ENCODE data around the gene GRIA1. TPM values are rescaled to one million over a fixed set of nuclear protein-coding genes. Genes with fewer than 3 reads are reported as not detected.

GRIA1 gene
- total and polyA plus RNA-seq, 2 of the 4 experiments (the other 2 are of a cell fraction) = 0.48 to 1.3 TPM

DNA sequence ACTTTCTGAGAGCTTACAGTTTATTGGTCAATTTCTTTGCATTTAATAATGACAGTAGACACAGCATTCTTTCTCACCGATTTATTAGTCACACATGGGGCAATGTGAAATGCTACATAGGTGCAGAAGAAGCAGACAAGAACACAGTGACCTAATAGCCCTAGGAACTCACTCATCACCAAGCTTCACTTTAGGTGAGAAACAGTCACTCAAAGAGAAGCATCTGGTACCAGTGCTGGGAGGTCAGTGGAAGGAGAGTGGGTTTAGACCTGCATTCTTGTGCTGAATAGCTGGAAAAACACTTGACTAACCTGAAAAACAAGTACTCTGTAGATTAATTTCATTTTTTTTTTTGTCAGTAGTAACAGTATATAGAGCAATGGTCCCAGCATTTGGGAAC, 179.6 kb downstream of the GRIA1 start:
- Histone ChIP-seq H3K23ac (ENCODE audit: low read depth, low read length) (no peak overlapping the region), H4K91ac (ENCODE audit: insufficient read depth, low read depth, low read length) (no peak overlapping the region), H3K27ac (ENCODE audit: insufficient read depth, low read length) (no peak overlapping the region), H3K4me1 (ENCODE audit: control insufficient read depth, insufficient read depth, low read length) (no peaks in the 10 kb centered on the region), H3K79me1 (ENCODE audit: low read depth in 1 of 2, low read length in 2 of 2) (no peaks in the 10 kb centered on the region), H2BK5ac (ENCODE audit: low read depth, low read length, poor library complexity, severe bottlenecking) (no peak overlapping the region), H4K5ac (ENCODE audit: low read depth, low read length) (no peak overlapping the region), H3K36me3 (ENCODE audit: control insufficient read depth, insufficient read depth, low read length) (no peaks in the 10 kb centered on the region), H3K56ac (ENCODE audit: extremely low read depth, insufficient read depth, low read length) (no peak overlapping the region), H3K18ac (ENCODE audit: low read depth, low read length) (no peak overlapping the region), H3K4me2 (ENCODE audit: low read depth, low read length) (no peak overlapping the region), H4K8ac (ENCODE audit: low read depth in 2 of 2, low read length in 2 of 2) (no peak overlapping the region), H3K9ac (ENCODE audit: low read depth, low read length) (no peak overlapping the region), H2BK15ac (ENCODE audit: low read depth, low read length) (no peak overlapping the region), H3K4me3 (ENCODE audit: insufficient read depth, low read depth, low read length) (no peak overlapping the region), H3K4ac (ENCODE audit: low read depth, low read length) (no peak overlapping the region), H3K9me1 (ENCODE audit: insufficient read depth, low read length) (no peaks in the 10 kb centered on the region), H2BK120ac (ENCODE audit: low read depth, low read length) (no peak overlapping the region), H3K27me3 (ENCODE audit: control insufficient read depth, insufficient read depth, low read length) (no peaks in the 10 kb centered on the region), H3K14ac (replicated peaks; ENCODE audit: low read depth, low read length) (no peak overlapping the region), H2AK5ac (ENCODE audit: low read depth, low read length) (no peak overlapping the region), H2AFZ (replicated peaks; ENCODE audit: low read length, poor library complexity) (no peak overlapping the region), H2BK20ac (ENCODE audit: low read depth, low read length) (no peak overlapping the region), H4K20me1 (ENCODE audit: insufficient read depth, low read length) (no peaks in the 10 kb centered on the region), H2AK9ac (replicated peaks; ENCODE audit: low read depth, low read length, poor library complexity) (no peak overlapping the region), H3K9me3 (ENCODE audit: control insufficient read depth, insufficient read depth, low read length) (no peaks in the 10 kb centered on the region)
- ChIA-PET CTCF (no interaction called here), POLR2A (ENCODE audit: unreplicated experiment) (no interaction called here)
- DNase-seq (no peak), ATAC-seq (ENCODE audit: low read depth) (no peak)
- intact Hi-C loops (cut with micrococcal nuclease) = no loop called here
- dilution Hi-C loops (cut with HindIII; ENCODE audit: low sequenced_read_pairs, unreplicated experiment) = no loop called here
- no TSS peak for BruUV-seq (replicated peaks)
- no CpG with 5 or more reads among the region's 1 CpG for WGBS, 2 experiments (ENCODE audit: extremely low coverage in 2 of 2, insufficient read length in 1 of 2)
- TF ChIP-seq MAZ (IDR thresholded peaks at IDR 0.05; ENCODE audit: borderline replicate concordance, low read depth, low read length) (no peak), MXI1 (IDR thresholded peaks at IDR 0.05; ENCODE audit: borderline replicate concordance, low read depth, low read length) (no peak), RFX5 (IDR thresholded peaks at IDR 0.05; ENCODE audit: low read depth, low read length) (no peak), RCOR1 (IDR thresholded peaks at IDR 0.05; ENCODE audit: insufficient replicate concordance, low read length) (no peak), FOS (IDR thresholded peaks at IDR 0.05; ENCODE audit: low read depth, low read length) (no peak), BHLHE40 (IDR thresholded peaks at IDR 0.05; ENCODE audit: low read depth, low read length) (no peak), SMC3 (IDR thresholded peaks at IDR 0.05; ENCODE audit: low read depth, low read length) (no peak), CHD1 (IDR thresholded peaks at IDR 0.05; ENCODE audit: low read depth, low read length) (no peak)
- TF ChIP-seq, protein P1, sequence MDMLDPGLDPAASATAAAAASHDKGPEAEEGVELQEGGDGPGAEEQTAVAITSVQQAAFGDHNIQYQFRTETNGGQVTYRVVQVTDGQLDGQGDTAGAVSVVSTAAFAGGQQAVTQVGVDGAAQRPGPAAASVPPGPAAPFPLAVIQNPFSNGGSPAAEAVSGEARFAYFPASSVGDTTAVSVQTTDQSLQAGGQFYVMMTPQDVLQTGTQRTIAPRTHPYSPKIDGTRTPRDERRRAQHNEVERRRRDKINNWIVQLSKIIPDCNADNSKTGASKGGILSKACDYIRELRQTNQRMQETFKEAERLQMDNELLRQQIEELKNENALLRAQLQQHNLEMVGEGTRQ (IDR thresholded peaks at IDR 0.05; ENCODE audit: low read depth, low read length) = no peak
- TF ChIP-seq, protein P2, sequence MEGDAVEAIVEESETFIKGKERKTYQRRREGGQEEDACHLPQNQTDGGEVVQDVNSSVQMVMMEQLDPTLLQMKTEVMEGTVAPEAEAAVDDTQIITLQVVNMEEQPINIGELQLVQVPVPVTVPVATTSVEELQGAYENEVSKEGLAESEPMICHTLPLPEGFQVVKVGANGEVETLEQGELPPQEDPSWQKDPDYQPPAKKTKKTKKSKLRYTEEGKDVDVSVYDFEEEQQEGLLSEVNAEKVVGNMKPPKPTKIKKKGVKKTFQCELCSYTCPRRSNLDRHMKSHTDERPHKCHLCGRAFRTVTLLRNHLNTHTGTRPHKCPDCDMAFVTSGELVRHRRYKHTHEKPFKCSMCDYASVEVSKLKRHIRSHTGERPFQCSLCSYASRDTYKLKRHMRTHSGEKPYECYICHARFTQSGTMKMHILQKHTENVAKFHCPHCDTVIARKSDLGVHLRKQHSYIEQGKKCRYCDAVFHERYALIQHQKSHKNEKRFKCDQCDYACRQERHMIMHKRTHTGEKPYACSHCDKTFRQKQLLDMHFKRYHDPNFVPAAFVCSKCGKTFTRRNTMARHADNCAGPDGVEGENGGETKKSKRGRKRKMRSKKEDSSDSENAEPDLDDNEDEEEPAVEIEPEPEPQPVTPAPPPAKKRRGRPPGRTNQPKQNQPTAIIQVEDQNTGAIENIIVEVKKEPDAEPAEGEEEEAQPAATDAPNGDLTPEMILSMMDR (conservative IDR thresholded peaks at IDR 0.05; ENCODE audit: low read depth, low read length) = no peak
- in situ Hi-C loops (cut with MboI; ENCODE audit: low sequenced_read_pairs) = no loop called here
